ENCODE results near the gene LRATD1.

The LRATD1 gene

DNA sequence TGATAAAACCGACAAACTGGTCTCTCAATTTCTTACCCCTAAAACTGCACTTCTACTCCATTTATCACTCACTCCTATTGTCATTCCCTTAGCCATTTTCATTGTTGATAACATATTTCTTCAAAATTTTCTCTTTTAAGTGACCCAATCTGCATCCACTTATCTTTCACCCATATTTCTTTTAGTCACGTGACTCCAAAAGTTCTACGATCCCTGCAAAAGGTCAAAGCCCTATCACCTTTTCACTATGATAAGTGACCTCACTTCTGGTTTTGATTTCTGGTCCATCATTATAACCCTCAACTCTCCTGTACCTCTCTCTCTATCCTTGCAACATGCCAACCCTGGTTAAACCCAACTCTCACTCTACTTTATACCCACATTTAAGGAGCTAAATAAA, 49.1 kb downstream of the LRATD1 start:
- Mint-ChIP-seq H3K27ac (no peak overlapping the region), H3K4me1 (no peaks in the 10 kb centered on the region), H3K9me3 (no peaks in the 10 kb centered on the region), H3K4me3 (no peak overlapping the region), H3K36me3 (ENCODE audit: low read depth) (no peaks in the 10 kb centered on the region), H3K27me3 (ENCODE audit: low read depth) (no peaks in the 10 kb centered on the region)
- TF ChIP-seq, protein P1, sequence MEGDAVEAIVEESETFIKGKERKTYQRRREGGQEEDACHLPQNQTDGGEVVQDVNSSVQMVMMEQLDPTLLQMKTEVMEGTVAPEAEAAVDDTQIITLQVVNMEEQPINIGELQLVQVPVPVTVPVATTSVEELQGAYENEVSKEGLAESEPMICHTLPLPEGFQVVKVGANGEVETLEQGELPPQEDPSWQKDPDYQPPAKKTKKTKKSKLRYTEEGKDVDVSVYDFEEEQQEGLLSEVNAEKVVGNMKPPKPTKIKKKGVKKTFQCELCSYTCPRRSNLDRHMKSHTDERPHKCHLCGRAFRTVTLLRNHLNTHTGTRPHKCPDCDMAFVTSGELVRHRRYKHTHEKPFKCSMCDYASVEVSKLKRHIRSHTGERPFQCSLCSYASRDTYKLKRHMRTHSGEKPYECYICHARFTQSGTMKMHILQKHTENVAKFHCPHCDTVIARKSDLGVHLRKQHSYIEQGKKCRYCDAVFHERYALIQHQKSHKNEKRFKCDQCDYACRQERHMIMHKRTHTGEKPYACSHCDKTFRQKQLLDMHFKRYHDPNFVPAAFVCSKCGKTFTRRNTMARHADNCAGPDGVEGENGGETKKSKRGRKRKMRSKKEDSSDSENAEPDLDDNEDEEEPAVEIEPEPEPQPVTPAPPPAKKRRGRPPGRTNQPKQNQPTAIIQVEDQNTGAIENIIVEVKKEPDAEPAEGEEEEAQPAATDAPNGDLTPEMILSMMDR (IDR thresholded peaks at IDR 0.05; ENCODE audit: unreplicated experiment in 3 of 3): no peak

Data from nephron (organoid).